H9 (cell line): ENCODE results near the gene C7orf25. TPM values are rescaled to one million over a fixed set of nuclear protein-coding genes. Genes with fewer than 3 reads are reported as not detected.

ENCODE experiments used
- DNase-seq: peaks from one replicate; pipeline ENCODE4 v3.0.0-alpha.2; 2017
- H2AFZ ChIP-seq: one replicate; pipeline ENCODE4 v1.6.1; 2013; ENCODE audit warnings: mild to moderate bottlenecking, low read length, control low read depth, moderate library complexity
- H2AK5ac ChIP-seq: 2 replicates; pipeline ENCODE4 v1.6.1; 2013; ENCODE audit warnings: low read length, control low read depth, mixed read lengths; ENCODE audit not compliant: insufficient read length
- H2BK120ac ChIP-seq: one replicate; pipeline ENCODE4 v1.6.1; 2013; ENCODE audit warnings: low read depth, mild to moderate bottlenecking, low read length, control low read depth, inconsistent platforms; ENCODE audit not compliant: poor library complexity, severe bottlenecking
- H2BK12ac ChIP-seq: 2 replicates; pipeline ENCODE4 v1.6.1; 2013; ENCODE audit warnings: low read length, control low read depth, mixed read lengths, low read depth; ENCODE audit not compliant: insufficient read length
- H2BK15ac ChIP-seq: 2 replicates; pipeline ENCODE4 v1.6.1; 2013; ENCODE audit warnings: low read depth, low read length, control low read depth
- H2BK20ac ChIP-seq: one replicate; pipeline ENCODE4 v1.6.1; 2013; ENCODE audit warnings: low read depth, mild to moderate bottlenecking, low read length, control low read depth, inconsistent platforms; ENCODE audit not compliant: poor library complexity, severe bottlenecking
- H2BK5ac ChIP-seq: 2 replicates; pipeline ENCODE4 v1.6.1; 2013; ENCODE audit warnings: low read length, control low read depth, mixed read lengths; ENCODE audit not compliant: insufficient read length
- H3K14ac ChIP-seq: 2 replicates; pipeline ENCODE4 v1.6.1; 2013; ENCODE audit warnings: low read length, control low read depth; ENCODE audit not compliant: insufficient read depth
- H3K18ac ChIP-seq: 2 replicates; pipeline ENCODE4 v1.6.1; 2013; ENCODE audit warnings: low read depth, mild to moderate bottlenecking, mixed read lengths, low read length, control low read depth; ENCODE audit not compliant: insufficient read length
- H3K23ac ChIP-seq: 2 replicates; pipeline ENCODE4 v1.6.1; 2013; ENCODE audit warnings: low read length, control low read depth, mixed read lengths, low read depth; ENCODE audit not compliant: insufficient read length
- H3K23me2 ChIP-seq: 2 replicates; pipeline ENCODE4 v1.6.1; 2013; ENCODE audit warnings: low read depth, mild to moderate bottlenecking, mixed read lengths, low read length, control low read depth; ENCODE audit not compliant: insufficient read length, poor library complexity, severe bottlenecking
- H3K27ac ChIP-seq: 2 replicates; pipeline ENCODE4 v1.5.1; 2013; ENCODE audit warnings: low read length, control low read depth, mixed read lengths, low read depth; ENCODE audit not compliant: insufficient read length
- H3K27me3 ChIP-seq: 2 replicates; pipeline ENCODE4 v1.6.1; 2013; ENCODE audit warnings: low read length, control low read depth, inconsistent platforms; ENCODE audit not compliant: insufficient read depth
- H3K4ac ChIP-seq: 2 replicates; pipeline ENCODE4 v1.6.1; 2013; ENCODE audit warnings: low read depth, mild to moderate bottlenecking, control low read depth, inconsistent platforms, low read length, moderate library complexity
- H3K4me1 ChIP-seq: 2 replicates; pipeline ENCODE4 v1.6.1; 2013; ENCODE audit warnings: low read length, control low read depth, inconsistent platforms; ENCODE audit not compliant: insufficient read depth
- H3K4me2 ChIP-seq: 2 replicates; pipeline ENCODE4 v1.6.1; 2013; ENCODE audit warnings: low read length, control low read depth, mixed read lengths; ENCODE audit not compliant: insufficient read length, insufficient read depth
- H3K56ac ChIP-seq: 2 replicates; pipeline ENCODE4 v1.6.1; 2013; ENCODE audit warnings: low read depth, mild to moderate bottlenecking, mixed read lengths, low read length, control low read depth; ENCODE audit not compliant: insufficient read length
- H3K79me1 ChIP-seq: 2 replicates; pipeline ENCODE4 v1.6.1; 2013; ENCODE audit warnings: low read depth, mild to moderate bottlenecking, moderate library complexity, low read length, control low read depth, inconsistent platforms; ENCODE audit not compliant: insufficient read depth, poor library complexity, severe bottlenecking
- H3K79me2 ChIP-seq: 2 replicates; pipeline ENCODE4 v1.6.1; 2013; ENCODE audit warnings: low read length, control low read depth, inconsistent platforms; ENCODE audit not compliant: insufficient read depth
- H3K9ac ChIP-seq: 2 replicates; pipeline ENCODE4 v1.6.1; 2013; ENCODE audit warnings: low read length, control low read depth, mixed read lengths; ENCODE audit not compliant: insufficient read length; ENCODE audit errors: extremely low read depth
- H3K9me3 ChIP-seq: one replicate; pipeline ENCODE4 v1.6.1; 2013; ENCODE audit warnings: low read depth, low read length, inconsistent platforms; ENCODE audit not compliant: control insufficient read depth
- H3T11ph ChIP-seq: one replicate; pipeline ENCODE4 v1.6.1; 2013; ENCODE audit warnings: mild to moderate bottlenecking, low read length, control low read depth, inconsistent platforms
- H4K20me1 ChIP-seq: one replicate; pipeline ENCODE4 v1.6.1; 2013; ENCODE audit not compliant: control insufficient read depth, insufficient read length, insufficient read depth
- H4K5ac ChIP-seq: 2 replicates; pipeline ENCODE4 v1.6.1; 2013; ENCODE audit warnings: low read depth, mild to moderate bottlenecking, mixed read lengths, low read length, control low read depth; ENCODE audit not compliant: insufficient read length
- H4K8ac ChIP-seq: replicated peaks from 2 replicates; pipeline ENCODE4 v1.6.1; 2013; ENCODE audit warnings: low read length, control low read depth, mixed read lengths, low read depth; ENCODE audit not compliant: insufficient read length
- H4K91ac ChIP-seq: 2 replicates; pipeline ENCODE4 v1.6.1; 2013; ENCODE audit warnings: low read depth, mild to moderate bottlenecking, moderate library complexity, mixed read lengths, low read length, control low read depth; ENCODE audit not compliant: insufficient read length
- H3K27ac Mint-ChIP-seq, 3 experiments: 2 replicates in 2 of 3; 3 replicates in 1 of 3; pipeline ENCODE4 v1.8.0; 2020 to 2021; ENCODE audit warnings: mixed read lengths in 3 of 3, mild to moderate bottlenecking in 1 of 3, moderate library complexity in 1 of 3
- H3K27me3 Mint-ChIP-seq: 2 replicates; pipeline ENCODE4 v1.8.0; 2021; ENCODE audit warnings: low read depth, mild to moderate bottlenecking, moderate library complexity, mixed read lengths
- H3K36me3 Mint-ChIP-seq, 3 experiments: 2 replicates in 2 of 3; 3 replicates in 1 of 3; pipeline ENCODE4 v1.8.0; 2020 to 2021; ENCODE audit warnings: low read depth in 3 of 3, mixed read lengths in 3 of 3; ENCODE audit not compliant: insufficient read depth in 1 of 3
- H3K4me1 Mint-ChIP-seq, 2 experiments: 2 replicates each; pipeline ENCODE4 v1.8.0; 2020; ENCODE audit warnings: mixed read lengths in 2 of 2
- H3K4me3 Mint-ChIP-seq, 2 experiments: 2 replicates in 1 of 2; 3 replicates in 1 of 2; pipeline ENCODE4 v1.8.0; 2020 to 2021; ENCODE audit warnings: mild to moderate bottlenecking in 2 of 2, mixed read lengths in 2 of 2, moderate library complexity in 1 of 2
- H3K9me3 Mint-ChIP-seq, 2 experiments: 2 replicates in 1 of 2; 3 replicates in 1 of 2; pipeline ENCODE4 v1.8.0; 2020; ENCODE audit warnings: mild to moderate bottlenecking in 2 of 2, mixed read lengths in 2 of 2, moderate library complexity in 1 of 2
- total RNA-seq: library from RNA; stranded (reverse); gene quantifications from 2 replicates; pipeline ENCODE4 v1.2.1, GENCODE V29; 2021
- TF ChIP-seq, protein P1 (sequence below): fragments of 200-600 bp; sonication (generic); conservative IDR thresholded peaks from 3 replicates; pipeline ENCODE4 v1.8.0; 2021; ENCODE audit warnings: antibody characterized with exemption, mild to moderate bottlenecking

C7orf25 gene
- total RNA-seq, 1 experiment from 2014 or later, result 3.8 TPM

DNA sequence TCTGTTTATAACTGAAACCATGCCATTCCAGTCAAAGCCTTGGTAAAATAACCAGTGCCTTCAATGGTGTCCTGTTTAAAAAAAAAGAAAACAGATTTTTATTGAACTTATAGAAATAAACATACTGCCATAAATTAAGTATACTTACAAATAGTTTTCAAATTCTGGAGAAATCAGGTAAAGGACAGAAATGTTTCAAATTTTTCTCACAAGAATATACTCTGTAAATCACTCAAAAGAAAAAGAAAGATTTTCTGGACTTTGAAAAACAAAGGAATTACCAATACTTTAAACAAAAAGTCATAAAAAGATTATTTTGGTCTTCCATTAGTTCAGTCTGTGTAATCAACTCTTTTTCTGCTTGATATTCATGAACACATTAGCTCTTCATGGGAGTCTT is 44.2 kb upstream of the C7orf25 start:
- Mint-ChIP-seq H3K27ac (no peak overlapping the region), H3K9me3 (peaks cover 31 to 40% of the 10 kb centered on the region in 2 experiments; a peak in 4 of 5 replicates), H3K4me1 (no peaks in the 10 kb centered on the region), H3K36me3 (peaks cover 12 to 33% (median 20%) of the 10 kb centered on the region in 3 experiments), H3K27me3 (no peaks in the 10 kb centered on the region), H3K4me3 (no peak overlapping the region)
- Histone ChIP-seq H3K23ac (no peak overlapping the region), H3K4me2 (no peak overlapping the region), H3K9ac (no peak overlapping the region), H3K18ac (no peak overlapping the region), H3K79me2 (no peaks in the 10 kb centered on the region), H3K9me3 (peaks cover 6% of the 10 kb centered on the region), H3K27me3 (no peaks in the 10 kb centered on the region), H2BK20ac (no peak overlapping the region), H2BK15ac (no peak overlapping the region), H3K14ac (no peak overlapping the region), H2AK5ac (no peak overlapping the region), H2BK5ac (no peak overlapping the region), H3K4me1 (no peaks in the 10 kb centered on the region), H4K20me1 (no peaks in the 10 kb centered on the region), H4K5ac (no peak overlapping the region), H3T11ph (no peak overlapping the region), H2BK120ac (no peak overlapping the region), H2BK12ac (no peak overlapping the region), H3K56ac (no peak overlapping the region), H3K27ac (no peak overlapping the region), H4K91ac (no peak overlapping the region), H3K23me2 (no peaks in the 10 kb centered on the region), H3K79me1 (no peaks in the 10 kb centered on the region), H4K8ac (no peak overlapping the region), H3K4ac (no peak overlapping the region), H2AFZ (no peak overlapping the region)
- TF ChIP-seq, protein P1, sequence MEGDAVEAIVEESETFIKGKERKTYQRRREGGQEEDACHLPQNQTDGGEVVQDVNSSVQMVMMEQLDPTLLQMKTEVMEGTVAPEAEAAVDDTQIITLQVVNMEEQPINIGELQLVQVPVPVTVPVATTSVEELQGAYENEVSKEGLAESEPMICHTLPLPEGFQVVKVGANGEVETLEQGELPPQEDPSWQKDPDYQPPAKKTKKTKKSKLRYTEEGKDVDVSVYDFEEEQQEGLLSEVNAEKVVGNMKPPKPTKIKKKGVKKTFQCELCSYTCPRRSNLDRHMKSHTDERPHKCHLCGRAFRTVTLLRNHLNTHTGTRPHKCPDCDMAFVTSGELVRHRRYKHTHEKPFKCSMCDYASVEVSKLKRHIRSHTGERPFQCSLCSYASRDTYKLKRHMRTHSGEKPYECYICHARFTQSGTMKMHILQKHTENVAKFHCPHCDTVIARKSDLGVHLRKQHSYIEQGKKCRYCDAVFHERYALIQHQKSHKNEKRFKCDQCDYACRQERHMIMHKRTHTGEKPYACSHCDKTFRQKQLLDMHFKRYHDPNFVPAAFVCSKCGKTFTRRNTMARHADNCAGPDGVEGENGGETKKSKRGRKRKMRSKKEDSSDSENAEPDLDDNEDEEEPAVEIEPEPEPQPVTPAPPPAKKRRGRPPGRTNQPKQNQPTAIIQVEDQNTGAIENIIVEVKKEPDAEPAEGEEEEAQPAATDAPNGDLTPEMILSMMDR, result no peak
- DNase-seq, result no peak
